A549 (cell line): ENCODE data around the gene TRABD. TPM values are rescaled to one million over a fixed set of nuclear protein-coding genes. Genes with fewer than 3 reads are reported as not detected.

ENCODE experiments used
- ATAC-seq, 2 experiments: fragments of 200-7000 bp in 1 of 2; fragments of >200 bp in 1 of 2; cut with Nextera tagmentation in 1 of 2; cut with Tn5 transposase in 1 of 2; 3 replicates each; pipeline versions ENCODE4 v1.8.0 to v1.9.1; 2018 to 2020; ENCODE audit warnings: mild to moderate bottlenecking in 1 of 2, moderate library complexity in 1 of 2
- CTCF ChIA-PET: fragments of 300-600 bp; sonication (Branson Sonifier 250); formaldehyde crosslinking; extraction: SDS; loops from one replicate; lab custom pipeline; 2021; ENCODE audit warnings: antibody characterized with exemption, inconsistent platforms; lab: Yijun Ruan, JAX
- POLR2A ChIA-PET: fragments of 350-600 bp; formaldehyde crosslinking; extraction: SDS; loops from one replicate; lab custom pipeline; 2021; ENCODE audit warnings: antibody characterized with exemption, inconsistent platforms; lab: Yijun Ruan, JAX
- DNase-seq, 2 experiments: peaks; one replicate each; pipeline versions ENCODE4 v3.0.0 to v3.0.0-alpha.2; 2011 to 2016; ENCODE audit warnings: low read depth in 1 of 2, low spot score in 1 of 2
- FAIRE-seq: peaks from 2 replicates; lab custom pipeline; 2011; peaks lifted over from hg19 to GRCh38; lab: Jason Lieb, UNC
- H3K27ac ChIP-seq, 2 experiments: fragments of >200 bp; sonication (Bioruptor Twin); formaldehyde crosslinking; 3 replicates each; pipeline ENCODE4 v1.5.1; 2016 to 2017
- H3K4me1 ChIP-seq: fragments of >200 bp; sonication (Bioruptor Twin); formaldehyde crosslinking; 3 replicates; pipeline ENCODE4 v1.6.1; 2016
- H3K4me2 ChIP-seq: fragments of >200 bp; sonication (Bioruptor Twin); formaldehyde crosslinking; 3 replicates; pipeline ENCODE4 v1.6.1; 2016
- H3K4me3 ChIP-seq: fragments of >200 bp; sonication (Bioruptor Twin); formaldehyde crosslinking; 3 replicates; pipeline ENCODE4 v1.5.1; 2016
- H3K9me3 ChIP-seq: fragments of >200 bp; sonication (Bioruptor Twin); formaldehyde crosslinking; 3 replicates; pipeline ENCODE4 v1.6.1; 2016
- BHLHE40 ChIP-seq: IDR thresholded peaks from 2 replicates; pipeline ENCODE4 v1.6.1; 2012; ENCODE audit warnings: low read depth, low read length, inconsistent platforms
- CBX8 ChIP-seq: fragments of 200-600 bp; sonication (generic); IDR thresholded peaks from 2 replicates; pipeline ENCODE4 v1.6.1; 2016
- CEBPB ChIP-seq, 2 experiments: fragments of >200 bp in 1 of 2; sonication (Bioruptor Twin) in 1 of 2; formaldehyde crosslinking in 1 of 2; IDR thresholded peaks; 2 replicates each; pipeline ENCODE4 v1.6.1; 2012 to 2016
- CHD4 ChIP-seq: fragments of 200-600 bp; sonication (generic); IDR thresholded peaks from 2 replicates; pipeline ENCODE4 v1.6.1; 2016; ENCODE audit warnings: antibody characterized with exemption, mild to moderate bottlenecking, borderline replicate concordance
- EHF ChIP-seq: fragments of 250-450 bp; sonication (Bioruptor Pico); IDR thresholded peaks from 2 replicates; pipeline ENCODE4 v1.5.0; 2020; ENCODE audit warnings: mild to moderate bottlenecking
- GATA3 ChIP-seq: IDR thresholded peaks from 2 replicates; pipeline ENCODE4 v1.6.1; 2012; ENCODE audit warnings: borderline replicate concordance
- HDAC2 ChIP-seq: fragments of 200-600 bp; sonication (generic); IDR thresholded peaks from 2 replicates; pipeline ENCODE4 v1.6.1; 2016
- HEYL ChIP-seq: fragments of 250-450 bp; sonication (Bioruptor Pico); IDR thresholded peaks from 2 replicates; pipeline ENCODE4 v1.8.0; 2021; ENCODE audit warnings: mild to moderate bottlenecking, moderate library complexity
- HOXA7 ChIP-seq: fragments of 250-450 bp; sonication (Bioruptor Pico); IDR thresholded peaks from 2 replicates; pipeline ENCODE4 v1.5.0; 2020; ENCODE audit warnings: mild to moderate bottlenecking, moderate library complexity
- HOXB13 ChIP-seq: fragments of 250-450 bp; sonication (Bioruptor Pico); IDR thresholded peaks from 2 replicates; pipeline ENCODE4 v1.5.0; 2020; ENCODE audit warnings: low read depth, mild to moderate bottlenecking, moderate library complexity
- HOXB5 ChIP-seq: fragments of 250-450 bp; sonication (Bioruptor Pico); IDR thresholded peaks from 2 replicates; pipeline ENCODE4 v1.5.0; 2020; ENCODE audit warnings: mild to moderate bottlenecking, moderate library complexity
- JUNB ChIP-seq: fragments of >200 bp; sonication (Bioruptor Twin); formaldehyde crosslinking; IDR thresholded peaks from 2 replicates; pipeline ENCODE4 v1.6.1; 2016
- KDM1A ChIP-seq: fragments of 200-600 bp; sonication (generic); IDR thresholded peaks from 2 replicates; pipeline ENCODE4 v1.6.1; 2016; ENCODE audit warnings: low read depth, mild to moderate bottlenecking
- MAFK ChIP-seq: fragments of 450-650 bp; IDR thresholded peaks from 2 replicates; pipeline ENCODE4 v1.6.1; 2014; ENCODE audit not compliant: partially characterized antibody
- NPAS2 ChIP-seq: fragments of 250-450 bp; sonication (Bioruptor Pico); IDR thresholded peaks from 2 replicates; pipeline ENCODE4 v1.8.0; 2022; ENCODE audit warnings: mild to moderate bottlenecking, moderate library complexity, borderline replicate concordance
- NR3C1 ChIP-seq: fragments of >200 bp; sonication (Bioruptor Twin); formaldehyde crosslinking; IDR thresholded peaks from 3 replicates; pipeline ENCODE4 v1.6.1; 2017
- PHF8 ChIP-seq: fragments of 200-600 bp; sonication (generic); IDR thresholded peaks from 2 replicates; pipeline ENCODE4 v1.6.1; 2016; ENCODE audit warnings: low read depth, mild to moderate bottlenecking, antibody characterized with exemption, moderate library complexity, borderline replicate concordance
- POLR2A ChIP-seq: IDR thresholded peaks from 2 replicates; pipeline ENCODE4 v1.6.1; 2012; ENCODE audit warnings: mild to moderate bottlenecking, low read length
- POLR2AphosphoS2 ChIP-seq: conservative IDR thresholded peaks from 2 replicates; pipeline ENCODE4 v1.6.1; 2012; ENCODE audit warnings: low read length, improper control_type of control experiment, inconsistent platforms
- RARB ChIP-seq: fragments of 250-450 bp; sonication (Bioruptor Pico); IDR thresholded peaks from 2 replicates; pipeline ENCODE4 v1.8.0; 2021; ENCODE audit warnings: mild to moderate bottlenecking, moderate library complexity
- RFX5 ChIP-seq: fragments of 450-650 bp; IDR thresholded peaks from 2 replicates; pipeline ENCODE4 v1.7.1; 2014; ENCODE audit warnings: antibody characterized with exemption, mild to moderate bottlenecking, moderate library complexity
- RNF2 ChIP-seq: fragments of 200-600 bp; sonication (generic); IDR thresholded peaks from 2 replicates; pipeline ENCODE4 v1.6.1; 2016; ENCODE audit warnings: low read depth, mild to moderate bottlenecking, antibody characterized with exemption, moderate library complexity, borderline replicate concordance
- SMC3 ChIP-seq: fragments of >200 bp; sonication (Bioruptor Twin); formaldehyde crosslinking; IDR thresholded peaks from 3 replicates; pipeline ENCODE4 v1.6.1; 2018; ENCODE audit warnings: inconsistent platforms
- SREBF2 ChIP-seq: fragments of 450-650 bp; IDR thresholded peaks from 2 replicates; pipeline ENCODE4 v1.6.1; 2014; ENCODE audit warnings: mild to moderate bottlenecking, moderate library complexity
- TP53 ChIP-seq: fragments of 250-450 bp; sonication (Bioruptor Pico); IDR thresholded peaks from 2 replicates; pipeline ENCODE4 v1.5.0; 2021; ENCODE audit warnings: mild to moderate bottlenecking, moderate library complexity
- ZNF302 ChIP-seq: fragments of 250-450 bp; sonication (Bioruptor Pico); IDR thresholded peaks from 2 replicates; pipeline ENCODE4 v1.9.0; 2021; ENCODE audit warnings: inconsistent platforms, mild to moderate bottlenecking, moderate library complexity
- WGBS: methylation state at CpG from one replicate; pipeline ENCODE4 v1.1.6; 2017; ENCODE audit errors: missing lambda C conversion rate; 5-methylcytosine and 5-hydroxymethylcytosine counted together
- polyA plus RNA-seq, 4 experiments: library from polyadenylated mRNA; depleted of rRNA in 3 of 4; stranded (reverse); fragments of >200 nt; fragmentation: RNase III in 1 of 4; extraction: RNeasy Plus Mini Kit Qiagen cat#74134 plus additional on column Dnase treatment in 1 of 4; gene quantifications; 2 replicates in 3 of 4; 3 replicates in 1 of 4; pipeline ENCODE4 v1.2.3, GENCODE V29; 2011 to 2017
- TF ChIP-seq, protein P1 (sequence below): fragments of 200-600 bp; sonication (generic); IDR thresholded peaks from 2 replicates; pipeline ENCODE4 v1.6.1; 2016; ENCODE audit warnings: antibody characterized with exemption, mild to moderate bottlenecking, moderate library complexity
- TF ChIP-seq, protein P2 (sequence below): fragments of >200 bp; sonication (Bioruptor Twin); formaldehyde crosslinking; IDR thresholded peaks from 3 replicates; pipeline ENCODE4 v1.6.1; 2016
- TF ChIP-seq, protein P3 (sequence below): fragments of >200 bp; sonication (Bioruptor Twin); formaldehyde crosslinking; IDR thresholded peaks from 2 replicates; pipeline ENCODE4 v1.6.1; 2016
- TF ChIP-seq, protein P4 (sequence below): fragments of 250-450 bp; sonication (Bioruptor Pico); IDR thresholded peaks from 2 replicates; pipeline ENCODE4 v1.5.0; 2020; ENCODE audit warnings: low read depth, mild to moderate bottlenecking, moderate library complexity
- TF ChIP-seq, protein P5 (sequence below): fragments of 450-650 bp; IDR thresholded peaks from 2 replicates; pipeline ENCODE4 v1.6.1; 2014; ENCODE audit warnings: antibody characterized with exemption

The TRABD gene
- polyA plus RNA-seq, 2 of the 4 experiments (the other 2 are of a cell fraction): 14.8 to 30.4 TPM

DNA sequence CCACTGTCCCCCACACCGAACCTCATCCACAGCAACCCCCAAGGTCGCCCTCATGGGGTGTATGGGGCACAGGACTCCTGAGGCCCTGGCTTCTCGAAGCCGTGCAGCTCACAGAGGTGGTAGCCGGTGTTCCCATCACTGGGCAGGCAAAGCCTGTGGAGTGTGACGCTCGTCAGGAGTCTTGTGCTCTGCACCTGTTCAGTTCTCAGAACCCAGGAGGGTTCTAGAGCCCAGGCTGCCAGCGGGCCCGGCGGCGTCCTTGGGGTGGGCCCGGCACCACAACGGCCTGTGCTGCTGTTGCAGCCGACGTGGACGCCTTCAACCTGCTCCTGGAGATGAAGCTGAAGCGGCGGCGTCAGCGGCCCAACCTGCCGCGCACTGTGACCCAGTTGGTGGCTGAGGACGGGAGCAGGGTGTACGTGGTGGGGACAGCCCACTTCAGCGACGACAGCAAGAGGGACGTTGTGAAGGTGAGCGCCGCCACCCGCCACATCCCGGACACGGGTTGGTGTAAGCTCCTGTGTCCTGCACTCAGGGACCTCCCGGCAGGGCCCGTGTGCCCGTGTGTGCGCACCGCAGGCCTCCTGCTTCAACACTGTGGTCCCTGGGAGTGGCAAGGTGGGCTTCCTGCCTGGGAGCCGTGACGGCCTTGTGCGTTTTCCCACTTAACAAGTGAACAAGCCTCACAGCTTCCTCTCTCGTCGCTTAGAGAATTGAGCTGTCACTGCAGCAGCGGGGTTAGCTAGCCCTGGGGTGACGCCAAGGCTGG, 8.5 kb downstream of the TRABD start:
- peaks cover 16% of the 10 kb centered on the region for H3K4me1 ChIP-seq
- no peak overlapping the region for H3K27ac ChIP-seq
- WGBS: 93% methylated on average over 20 of the region's 44 CpGs
- no peak overlapping the region for H3K4me2 ChIP-seq
- DNase-seq: no peak
- CTCF ChIA-PET: interaction anchor here (1.0 to 3.1 kb wide), 5 partner anchors 10 to 48 kb away, joined by 3 to 15 read pairs (median 4); no protein-coding TSS in a partner anchor
- POLR2A ChIA-PET: no interaction called here
- H3K9me3 ChIP-seq: no peaks in the 10 kb centered on the region
- ATAC-seq: no peak
- H3K4me3 ChIP-seq: no peak overlapping the region
- TF ChIP-seq PHF8 (no peak), NPAS2 (CRISPR knock-in tag) (no peak), RARB (no peak), TP53 (no peak), RFX5 (no peak), GATA3 (no peak), MAFK (no peak), SMC3 (no peak), SREBF2 (no peak), NR3C1 (no peak), HDAC2 (no peak), POLR2AphosphoS2 (no peak), EHF (no peak), JUNB (no peak), ZNF302 (CRISPR knock-in tag) (no peak), HEYL (CRISPR knock-in tag) (no peak)
- TF ChIP-seq, protein P1, sequence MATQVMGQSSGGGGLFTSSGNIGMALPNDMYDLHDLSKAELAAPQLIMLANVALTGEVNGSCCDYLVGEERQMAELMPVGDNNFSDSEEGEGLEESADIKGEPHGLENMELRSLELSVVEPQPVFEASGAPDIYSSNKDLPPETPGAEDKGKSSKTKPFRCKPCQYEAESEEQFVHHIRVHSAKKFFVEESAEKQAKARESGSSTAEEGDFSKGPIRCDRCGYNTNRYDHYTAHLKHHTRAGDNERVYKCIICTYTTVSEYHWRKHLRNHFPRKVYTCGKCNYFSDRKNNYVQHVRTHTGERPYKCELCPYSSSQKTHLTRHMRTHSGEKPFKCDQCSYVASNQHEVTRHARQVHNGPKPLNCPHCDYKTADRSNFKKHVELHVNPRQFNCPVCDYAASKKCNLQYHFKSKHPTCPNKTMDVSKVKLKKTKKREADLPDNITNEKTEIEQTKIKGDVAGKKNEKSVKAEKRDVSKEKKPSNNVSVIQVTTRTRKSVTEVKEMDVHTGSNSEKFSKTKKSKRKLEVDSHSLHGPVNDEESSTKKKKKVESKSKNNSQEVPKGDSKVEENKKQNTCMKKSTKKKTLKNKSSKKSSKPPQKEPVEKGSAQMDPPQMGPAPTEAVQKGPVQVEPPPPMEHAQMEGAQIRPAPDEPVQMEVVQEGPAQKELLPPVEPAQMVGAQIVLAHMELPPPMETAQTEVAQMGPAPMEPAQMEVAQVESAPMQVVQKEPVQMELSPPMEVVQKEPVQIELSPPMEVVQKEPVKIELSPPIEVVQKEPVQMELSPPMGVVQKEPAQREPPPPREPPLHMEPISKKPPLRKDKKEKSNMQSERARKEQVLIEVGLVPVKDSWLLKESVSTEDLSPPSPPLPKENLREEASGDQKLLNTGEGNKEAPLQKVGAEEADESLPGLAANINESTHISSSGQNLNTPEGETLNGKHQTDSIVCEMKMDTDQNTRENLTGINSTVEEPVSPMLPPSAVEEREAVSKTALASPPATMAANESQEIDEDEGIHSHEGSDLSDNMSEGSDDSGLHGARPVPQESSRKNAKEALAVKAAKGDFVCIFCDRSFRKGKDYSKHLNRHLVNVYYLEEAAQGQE: no peak
- TF ChIP-seq, protein P2, sequence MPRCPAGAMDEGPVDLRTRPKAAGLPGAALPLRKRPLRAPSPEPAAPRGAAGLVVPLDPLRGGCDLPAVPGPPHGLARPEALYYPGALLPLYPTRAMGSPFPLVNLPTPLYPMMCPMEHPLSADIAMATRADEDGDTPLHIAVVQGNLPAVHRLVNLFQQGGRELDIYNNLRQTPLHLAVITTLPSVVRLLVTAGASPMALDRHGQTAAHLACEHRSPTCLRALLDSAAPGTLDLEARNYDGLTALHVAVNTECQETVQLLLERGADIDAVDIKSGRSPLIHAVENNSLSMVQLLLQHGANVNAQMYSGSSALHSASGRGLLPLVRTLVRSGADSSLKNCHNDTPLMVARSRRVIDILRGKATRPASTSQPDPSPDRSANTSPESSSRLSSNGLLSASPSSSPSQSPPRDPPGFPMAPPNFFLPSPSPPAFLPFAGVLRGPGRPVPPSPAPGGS: no peak
- TF ChIP-seq, protein P3, sequence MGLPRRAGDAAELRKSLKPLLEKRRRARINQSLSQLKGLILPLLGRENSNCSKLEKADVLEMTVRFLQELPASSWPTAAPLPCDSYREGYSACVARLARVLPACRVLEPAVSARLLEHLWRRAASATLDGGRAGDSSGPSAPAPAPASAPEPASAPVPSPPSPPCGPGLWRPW: no peak
- TF ChIP-seq, protein P4, sequence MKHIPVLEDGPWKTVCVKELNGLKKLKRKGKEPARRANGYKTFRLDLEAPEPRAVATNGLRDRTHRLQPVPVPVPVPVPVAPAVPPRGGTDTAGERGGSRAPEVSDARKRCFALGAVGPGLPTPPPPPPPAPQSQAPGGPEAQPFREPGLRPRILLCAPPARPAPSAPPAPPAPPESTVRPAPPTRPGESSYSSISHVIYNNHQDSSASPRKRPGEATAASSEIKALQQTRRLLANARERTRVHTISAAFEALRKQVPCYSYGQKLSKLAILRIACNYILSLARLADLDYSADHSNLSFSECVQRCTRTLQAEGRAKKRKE (CRISPR knock-in tag): no peak
- FAIRE-seq: no peak

DNA sequence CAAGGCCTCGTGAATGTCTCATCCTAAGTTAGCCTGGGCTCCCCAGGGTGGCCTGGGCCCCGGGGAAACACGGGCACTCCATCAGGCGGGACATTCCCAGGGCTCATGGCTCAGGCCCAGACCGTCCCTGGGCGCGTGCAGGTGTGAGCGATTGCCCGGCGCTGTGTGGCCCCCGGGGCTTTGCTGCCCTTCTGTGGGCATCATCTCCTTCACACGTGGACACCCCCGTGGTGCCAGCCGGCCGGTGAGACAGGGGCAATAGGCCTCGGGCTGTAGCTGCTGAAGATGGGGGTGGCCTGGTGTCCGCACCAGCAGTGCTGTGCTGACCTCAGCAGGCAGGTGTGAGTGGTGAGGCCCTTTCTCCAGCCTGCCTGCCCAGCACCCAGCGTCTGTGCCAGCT, 10.5 kb downstream of the TRABD start:
- Histone ChIP-seq H3K9me3 (no peaks in the 10 kb centered on the region), H3K4me2 (no peak overlapping the region), H3K4me3 (no peak overlapping the region), H3K27ac (no peak overlapping the region), H3K4me1 (peaks cover 1% of the 10 kb centered on the region)
- no peak for DNase-seq
- ChIA-PET CTCF (interaction anchor here (1.2 kb wide), 1 partner anchor 49 kb away, joined by 5 read pairs; no protein-coding TSS in a partner anchor), POLR2A (no interaction called here)
- ATAC-seq: no peak
- 89% methylated on average over 1 of the region's 18 CpGs for WGBS
- TF ChIP-seq RNF2: no peak
- no peak for TF ChIP-seq HOXB5
- no peak for TF ChIP-seq KDM1A
- TF ChIP-seq HOXA7 (CRISPR knock-in tag): no peak
- no peak for TF ChIP-seq POLR2A
- TF ChIP-seq BHLHE40: no peak
- TF ChIP-seq CBX8: no peak
- TF ChIP-seq GATA3: no peak
- no peak for TF ChIP-seq HOXB13 (CRISPR knock-in tag)
- TF ChIP-seq, protein P5, sequence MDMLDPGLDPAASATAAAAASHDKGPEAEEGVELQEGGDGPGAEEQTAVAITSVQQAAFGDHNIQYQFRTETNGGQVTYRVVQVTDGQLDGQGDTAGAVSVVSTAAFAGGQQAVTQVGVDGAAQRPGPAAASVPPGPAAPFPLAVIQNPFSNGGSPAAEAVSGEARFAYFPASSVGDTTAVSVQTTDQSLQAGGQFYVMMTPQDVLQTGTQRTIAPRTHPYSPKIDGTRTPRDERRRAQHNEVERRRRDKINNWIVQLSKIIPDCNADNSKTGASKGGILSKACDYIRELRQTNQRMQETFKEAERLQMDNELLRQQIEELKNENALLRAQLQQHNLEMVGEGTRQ: no peak
- no peak for TF ChIP-seq JUNB
- TF ChIP-seq CHD4: no peak
- no peak for TF ChIP-seq CEBPB (IDR thresholded peaks at IDR 0.05)
- no peak for FAIRE-seq
